SK-N-SH (cell line): ENCODE data around the gene CELSR1. TPM values are rescaled to one million over a fixed set of nuclear protein-coding genes. Genes with fewer than 3 reads are reported as not detected.

Experiments used
- CTCF ChIA-PET: fragments of 300-600, 350-600 bp; formaldehyde crosslinking; extraction: SDS; loops from one replicate; lab custom pipeline; 2021; lab: Yijun Ruan, JAX
- POLR2A ChIA-PET: fragments of 350-600 bp; sonication (Branson Sonifier 250); formaldehyde crosslinking; extraction: SDS; loops from one replicate; lab custom pipeline; 2020; ENCODE audit warnings: antibody characterized with exemption, inconsistent platforms; lab: Yijun Ruan, JAX
- DNase-seq: peaks from one replicate; pipeline ENCODE4 v3.0.0; 2012
- H2AFZ ChIP-seq: fragments of 200-600 bp; sonication (generic); 2 replicates; pipeline ENCODE4 v1.8.1; 2016; ENCODE audit warnings: antibody characterized with exemption, mild to moderate bottlenecking, low read depth
- H3F3A ChIP-seq: fragments of 200-600 bp; sonication (generic); replicated peaks from 2 replicates; pipeline ENCODE3; 2016; ENCODE audit warnings: antibody characterized with exemption, mild to moderate bottlenecking; ENCODE audit not compliant: insufficient read depth
- H3K27ac ChIP-seq, 2 experiments: fragments of 200-500 bp in 1 of 2; fragments of 200-600 bp in 1 of 2; sonication (Bioruptor generic) in 1 of 2; sonication (generic), shearing (Covaris generic) in 1 of 2; 2 replicates each; pipeline versions ENCODE4 v1.5.1 to v1.6.1; 2014 to 2016; ENCODE audit warnings: low read depth in 2 of 2, inconsistent platforms in 1 of 2, low read length in 1 of 2, mild to moderate bottlenecking in 1 of 2, mixed read lengths in 1 of 2
- H3K27me3 ChIP-seq: fragments of 200-600 bp; sonication (generic), shearing (Covaris generic); 2 replicates; pipeline ENCODE4 v1.6.1; 2016; ENCODE audit warnings: mixed run types; ENCODE audit not compliant: insufficient read depth
- H3K36me3 ChIP-seq, 2 experiments: fragments of 200-500 bp in 1 of 2; fragments of 200-600 bp in 1 of 2; sonication (Bioruptor generic) in 1 of 2; sonication (generic) in 1 of 2; replicated peaks in 1 of 2; 2 replicates each; pipeline versions ENCODE3 to v1.5.1; 2014 to 2016; ENCODE audit warnings: low read length in 1 of 2, mild to moderate bottlenecking in 1 of 2; ENCODE audit not compliant: insufficient read depth in 2 of 2, control insufficient read depth in 1 of 2
- H3K4me1 ChIP-seq, 2 experiments: fragments of 200-500 bp in 1 of 2; fragments of 200-600 bp in 1 of 2; sonication (Bioruptor generic) in 1 of 2; sonication (generic), shearing (Covaris generic) in 1 of 2; 2 replicates each; pipeline versions ENCODE4 v1.5.1 to v1.6.1; 2014 to 2016; ENCODE audit warnings: low read depth in 1 of 2, low read length in 1 of 2, mixed run types in 1 of 2; ENCODE audit not compliant: insufficient read depth in 2 of 2, control insufficient read depth in 1 of 2
- H3K4me2 ChIP-seq: fragments of 200-600 bp; sonication (generic), shearing (Covaris generic); 2 replicates; pipeline ENCODE4 v1.6.1; 2017; ENCODE audit warnings: mixed run types
- H3K4me3 ChIP-seq, 2 experiments: fragments of 200-500 bp in 1 of 2; fragments of 200-600 bp in 1 of 2; sonication (Bioruptor generic) in 1 of 2; sonication (generic), shearing (Covaris generic) in 1 of 2; 2 replicates each; pipeline versions ENCODE4 v1.5.1 to v1.8.1; 2014 to 2016; ENCODE audit warnings: low read depth in 2 of 2, inconsistent platforms in 1 of 2, low read length in 1 of 2, mild to moderate bottlenecking in 1 of 2, mixed read lengths in 1 of 2, moderate library complexity in 1 of 2
- H3K79me2 ChIP-seq: fragments of 200-600 bp; sonication (generic); 2 replicates; pipeline ENCODE4 v1.8.1; 2017; ENCODE audit warnings: mild to moderate bottlenecking; ENCODE audit not compliant: insufficient read depth
- H3K9ac ChIP-seq: fragments of 200-600 bp; sonication (generic); 2 replicates; pipeline ENCODE4 v1.6.1; 2017; ENCODE audit warnings: mixed run types
- H3K9me2 ChIP-seq: fragments of 200-600 bp; sonication (generic); 2 replicates; pipeline ENCODE4 v1.6.1; 2017; ENCODE audit warnings: mixed run types
- H3K9me3 ChIP-seq: fragments of 200-600 bp; sonication (generic); 2 replicates; pipeline ENCODE4 v1.6.1; 2017; ENCODE audit warnings: mixed run types, mild to moderate bottlenecking, moderate library complexity
- H4K20me1 ChIP-seq: fragments of 200-600 bp; sonication (generic); 2 replicates; pipeline ENCODE4 v1.6.1; 2017; ENCODE audit warnings: mild to moderate bottlenecking, mixed run types; ENCODE audit not compliant: insufficient read depth
- CHD2 ChIP-seq: fragments of 150-350 bp; IDR thresholded peaks from 2 replicates; pipeline ENCODE4 v1.6.1; 2018; ENCODE audit warnings: low read length; ENCODE audit not compliant: partially characterized antibody
- EP300 ChIP-seq, 2 experiments: IDR thresholded peaks; 2 replicates each; pipeline versions ENCODE4 v1.4.0 to v1.6.1; 2012; ENCODE audit warnings: borderline replicate concordance in 1 of 2, low read depth in 1 of 2, low read length in 1 of 2
- FOXM1 ChIP-seq: IDR thresholded peaks from 2 replicates; pipeline ENCODE4 v1.4.0; 2012; ENCODE audit warnings: low read depth, mild to moderate bottlenecking
- GABPA ChIP-seq: IDR thresholded peaks from 2 replicates; pipeline ENCODE4 v1.4.0; 2012; ENCODE audit warnings: low read depth, mild to moderate bottlenecking
- GATA2 ChIP-seq: sonication (generic); formaldehyde crosslinking; IDR thresholded peaks from 2 replicates; pipeline ENCODE4 v1.5.0; 2020; ENCODE audit warnings: mild to moderate bottlenecking, missing genetic modification reagents
- JUND ChIP-seq: IDR thresholded peaks from 2 replicates; pipeline ENCODE4 v1.4.0; 2012
- MEF2A ChIP-seq: IDR thresholded peaks from 2 replicates; pipeline ENCODE4 v1.4.0; 2012; ENCODE audit warnings: low read depth, borderline replicate concordance
- MXI1 ChIP-seq: IDR thresholded peaks from 2 replicates; pipeline ENCODE4 v1.6.1; 2012; ENCODE audit warnings: mild to moderate bottlenecking, low read depth, low read length, improper control_type of control experiment
- NRF1 ChIP-seq: IDR thresholded peaks from 2 replicates; pipeline ENCODE4 v1.6.1; 2012; ENCODE audit warnings: low read depth, mild to moderate bottlenecking, low read length
- PBX3 ChIP-seq: IDR thresholded peaks from 2 replicates; pipeline ENCODE4; 2012
- RCOR1 ChIP-seq: fragments of 150-350 bp; IDR thresholded peaks from 2 replicates; pipeline ENCODE4 v1.6.1; 2017; ENCODE audit warnings: antibody characterized with exemption, low read length
- RFX5 ChIP-seq: IDR thresholded peaks from 2 replicates; pipeline ENCODE4 v1.6.1; 2012; ENCODE audit warnings: mild to moderate bottlenecking, improper control_type of control experiment, low read length
- RXRA ChIP-seq: IDR thresholded peaks from 2 replicates; pipeline ENCODE4 v1.4.0; 2012; ENCODE audit warnings: low read depth, mild to moderate bottlenecking, borderline replicate concordance
- SIN3A ChIP-seq: IDR thresholded peaks from 2 replicates; pipeline ENCODE4 v1.6.1; 2012; ENCODE audit warnings: low read depth, mild to moderate bottlenecking, low read length, moderate library complexity, borderline replicate concordance
- TCF12 ChIP-seq: IDR thresholded peaks from 2 replicates; pipeline ENCODE4 v1.4.0; 2012
- TEAD4 ChIP-seq: IDR thresholded peaks from 2 replicates; pipeline ENCODE4 v1.4.0; 2012; ENCODE audit warnings: mild to moderate bottlenecking, borderline replicate concordance; ENCODE audit not compliant: insufficient read depth
- USF1 ChIP-seq: IDR thresholded peaks from 2 replicates; pipeline ENCODE4 v1.4.0; 2012; ENCODE audit warnings: low read depth, borderline replicate concordance
- USF2 ChIP-seq: fragments of 150-350 bp; IDR thresholded peaks from 2 replicates; pipeline ENCODE4 v1.6.1; 2017; ENCODE audit warnings: antibody characterized with exemption, low read length, low read depth, borderline replicate concordance
- WGBS: methylation state at CpG from one replicate; pipeline ENCODE4 v1.1.6; 2017; ENCODE audit warnings: low lambda C conversion rate; 5-methylcytosine and 5-hydroxymethylcytosine counted together
- polyA plus RNA-seq, 3 experiments: library from polyadenylated mRNA; depleted of rRNA; stranded (reverse); fragments of >200 nt; gene quantifications; 2 replicates each; pipeline ENCODE4 v1.2.3, GENCODE V29; 2012

The CELSR1 gene
- polyA plus RNA-seq, 1 of the 3 experiments (the other 2 are of a cell fraction): 5.0 TPM

- ChIA-PET POLR2A (no interaction called here), CTCF (interaction anchor here (1.7 kb wide), 1 partner anchor 40 kb away, joined by 5 read pairs; no protein-coding TSS in a partner anchor)
Measured at GRCh38 chr22:46502440-46503175, 34.8 kb downstream of the CELSR1 start.

More at GRCh38 chr22:46502440-46503175, 34.8 kb downstream of the CELSR1 start:
- no peaks in the 10 kb centered on the region for H3K9me2 ChIP-seq
- no peak for TF ChIP-seq GABPA
- no peak for TF ChIP-seq EP300 (IDR thresholded peaks at IDR 0.05; ENCODE audit: borderline replicate concordance in 1 of 2, low read depth in 1 of 2, low read length in 1 of 2)
- no peak for TF ChIP-seq JUND
- no peak for TF ChIP-seq RXRA
- TF ChIP-seq CHD2: no peak
- no peak for TF ChIP-seq MXI1
- no peak for TF ChIP-seq USF1
- no peak for TF ChIP-seq SIN3A
- no peak for TF ChIP-seq TCF12
- no peak for TF ChIP-seq PBX3
- TF ChIP-seq MEF2A: no peak
- TF ChIP-seq RCOR1: no peak
- TF ChIP-seq NRF1: no peak
- TF ChIP-seq TEAD4: no peak
- TF ChIP-seq GATA2 (CRISPR knock-in tag): no peak
- no peak for TF ChIP-seq USF2
- no peak for TF ChIP-seq RFX5
- no peak for TF ChIP-seq FOXM1
- TF ChIP-seq, all 33 proteins: peak for 0
- peaks cover 0 to 8% of the 10 kb centered on the region in 2 experiments; a peak in 1 of 4 replicates for H3K4me1 ChIP-seq
- H3K79me2 ChIP-seq: no peaks in the 10 kb centered on the region
- no peaks in the 10 kb centered on the region for H3K36me3 ChIP-seq
- peaks cover 9% of the 10 kb centered on the region for H3F3A ChIP-seq
- no peak overlapping the region for H2AFZ ChIP-seq
- no peak overlapping the region for H3K4me2 ChIP-seq
- WGBS: 77% methylated on average over 15 of the region's 17 CpGs
- H3K9ac ChIP-seq: no peak overlapping the region
- no peaks in the 10 kb centered on the region for H4K20me1 ChIP-seq
- H3K27me3 ChIP-seq: no peaks in the 10 kb centered on the region
- no peaks in the 10 kb centered on the region for H3K9me3 ChIP-seq
- H3K27ac ChIP-seq: no peak overlapping the region
- no peak overlapping the region for H3K4me3 ChIP-seq
- peak; percentile 11 for DNase-seq
